ENCODE results near the gene PDK3. TPM values are rescaled to one million over a fixed set of nuclear protein-coding genes. Genes with fewer than 3 reads are reported as not detected.

The PDK3 gene
- total and polyA plus RNA-seq, 3 experiments from 2014 or later = 26.0 to 48.3 (median 26.4) TPM

Other genes starting within 250 kb of the PDK3 start
- gene SUPT20HL2, start 151.2 kb upstream of the PDK3 start, total RNA-seq = not detected
- gene SUPT20HL2, start 151.2 kb upstream of the PDK3 start, polyA plus RNA-seq = not detected
- gene SUPT20HL1, start 104.6 kb upstream of the PDK3 start, total RNA-seq = not detected
- gene SUPT20HL1, start 104.6 kb upstream of the PDK3 start, polyA plus RNA-seq = 0.10 TPM
- not detected for gene PCYT1B, start 182.1 kb downstream of the PDK3 start, total RNA-seq
- not detected for gene PCYT1B, start 182.1 kb downstream of the PDK3 start, polyA plus RNA-seq
- 10 to 100 TPM; 42.5 to 43.1 TPM for gene POLA1, start 228.6 kb downstream of the PDK3 start, total RNA-seq
- 6.2 TPM for gene POLA1, start 228.6 kb downstream of the PDK3 start, polyA plus RNA-seq

Measured in CD8-positive, alpha-beta memory T cell (primary cell).